Caco-2 (cell line): ENCODE results near the gene MC1R. TPM values are rescaled to one million over a fixed set of nuclear protein-coding genes. Genes with fewer than 3 reads are reported as not detected.

Experiments used
- BruUV-seq: library from RNA; stranded (reverse); fragments of 400-500 nt; replicated peaks from 2 replicates; lab custom pipeline; 2021; lab: Mats Ljungman, UMichigan
- CTCF ChIA-PET: fragments of 300-600 bp; sonication (Branson Sonifier 250); formaldehyde crosslinking; loops from one replicate; lab custom pipeline; 2022; ENCODE audit warnings: antibody characterized with exemption; lab: Charles Lee
- POLR2A ChIA-PET: fragments of 300-600 bp; sonication (Branson Sonifier 250); formaldehyde crosslinking; loops from one replicate; lab custom pipeline; 2022; ENCODE audit warnings: antibody characterized with exemption; lab: Charles Lee
- DNase-seq, 2 experiments: peaks; one replicate each; pipeline versions ENCODE4 v3.0.0 to v3.0.0-alpha.2; 2020 to 2022
- H3K27me3 ChIP-seq: replicated peaks from 2 replicates; pipeline ENCODE4 v1.6.0; 2011; ENCODE audit warnings: low read length; ENCODE audit not compliant: control insufficient read depth, insufficient read depth
- H3K36me3 ChIP-seq: 2 replicates; pipeline ENCODE4 v1.5.1; 2011; ENCODE audit warnings: low read length; ENCODE audit not compliant: control insufficient read depth, insufficient read depth
- H3K4me1 ChIP-seq: fragments of 250-450 bp; sonication (Bioruptor Pico); 2 replicates; pipeline ENCODE4 v1.5.1; 2020; ENCODE audit warnings: mild to moderate bottlenecking
- H3K4me3 ChIP-seq: 2 replicates; pipeline ENCODE4 v1.5.1; 2011; ENCODE audit warnings: low read depth, mild to moderate bottlenecking, control low read depth, low read length
- H3K9me3 ChIP-seq: fragments of 250-450 bp; sonication (Bioruptor Pico); 2 replicates; pipeline ENCODE4 v1.5.1; 2020; ENCODE audit warnings: mild to moderate bottlenecking, moderate library complexity
- H3K27ac Mint-ChIP-seq: one replicate; pipeline ENCODE4 v1.8.0; 2022; ENCODE audit warnings: mixed read lengths; ENCODE audit not compliant: unreplicated experiment
- H3K27me3 Mint-ChIP-seq: one replicate; pipeline ENCODE4 v1.8.0; 2022; ENCODE audit warnings: mixed read lengths; ENCODE audit not compliant: insufficient read depth, unreplicated experiment
- H3K36me3 Mint-ChIP-seq: one replicate; pipeline ENCODE4 v1.8.0; 2022; ENCODE audit warnings: mild to moderate bottlenecking, mixed read lengths; ENCODE audit not compliant: insufficient read depth, unreplicated experiment
- H3K4me1 Mint-ChIP-seq: one replicate; pipeline ENCODE4 v1.8.0; 2022; ENCODE audit warnings: low read depth, mixed read lengths; ENCODE audit not compliant: unreplicated experiment
- H3K4me3 Mint-ChIP-seq: one replicate; pipeline ENCODE4 v1.8.0; 2022; ENCODE audit warnings: mild to moderate bottlenecking, moderate library complexity, mixed read lengths; ENCODE audit not compliant: unreplicated experiment
- H3K9me3 Mint-ChIP-seq: one replicate; pipeline ENCODE4 v1.8.0; 2022; ENCODE audit warnings: mixed read lengths; ENCODE audit not compliant: unreplicated experiment
- CTCF ChIP-seq, 2 experiments: fragments of 200-600 bp in 1 of 2; IDR thresholded peaks; 1 replicate in 1 of 2; 2 replicates in 1 of 2; pipeline versions ENCODE4 v1.5.1 to v1.8.0; 2011 to 2022; ENCODE audit warnings: antibody characterized with exemption in 1 of 2, control low read depth in 1 of 2, inconsistent platforms in 1 of 2, low read depth in 1 of 2, low read length in 1 of 2, mild to moderate bottlenecking in 1 of 2, moderate library complexity in 1 of 2; ENCODE audit not compliant: insufficient read depth in 1 of 2, severe bottlenecking in 1 of 2, unreplicated experiment in 1 of 2
- intact Hi-C: fragments of 100-400 bp; cut with micrococcal nuclease; formaldehyde crosslinking; loops from one replicate; pipeline ENCODE4 v1.10.0; 2022; ENCODE audit not compliant: unreplicated experiment
- total RNA-seq: library from RNA; stranded (reverse); gene quantifications from 2 replicates; pipeline ENCODE4 v1.2.3, GENCODE V29; 2022

The MC1R gene
- total RNA-seq, 1 experiment from 2014 or later, result 6.5 TPM

GRCh38 chr16:89887243-89887642, 31.4 kb upstream of the MC1R start:
- H3K27me3 Mint-ChIP-seq, result no peaks in the 10 kb centered on the region
- no peak overlapping the region for H3K4me3 Mint-ChIP-seq
- no peaks in the 10 kb centered on the region for H3K4me1 Mint-ChIP-seq
- no peak overlapping the region for H3K27ac Mint-ChIP-seq
- CTCF ChIA-PET, result no interaction called here
- H3K4me3 ChIP-seq, result no peak overlapping the region
- intact Hi-C loops, result no loop called here
- no peaks in the 10 kb centered on the region for H3K27me3 ChIP-seq
- no peak for DNase-seq
- H3K4me1 ChIP-seq, result no peaks in the 10 kb centered on the region
- H3K36me3 Mint-ChIP-seq, result peaks cover 95% of the 10 kb centered on the region
- H3K9me3 ChIP-seq, result no peaks in the 10 kb centered on the region
- BruUV-seq, result no TSS peak
- no peak for TF ChIP-seq CTCF (IDR thresholded peaks at IDR 0.05; ENCODE audit: insufficient read depth in 1 of 2, low read depth in 1 of 2, low read length in 1 of 2, severe bottlenecking in 1 of 2, unreplicated experiment in 1 of 2)
- POLR2A ChIA-PET, result no interaction called here
- H3K9me3 Mint-ChIP-seq, result no peaks in the 10 kb centered on the region
- peaks cover 4% of the 10 kb centered on the region for H3K36me3 ChIP-seq

- Histone ChIP-seq H3K27me3 (no peaks in the 10 kb centered on the region), H3K4me3 (no peak overlapping the region), H3K4me1 (no peaks in the 10 kb centered on the region), H3K36me3 (peaks cover 7% of the 10 kb centered on the region), H3K9me3 (no peaks in the 10 kb centered on the region)
- POLR2A ChIA-PET, result no interaction called here
- no peak overlapping the region for H3K27ac Mint-ChIP-seq
- peaks cover 89% of the 10 kb centered on the region for H3K36me3 Mint-ChIP-seq
- no peaks in the 10 kb centered on the region for H3K9me3 Mint-ChIP-seq
- no peaks in the 10 kb centered on the region for H3K27me3 Mint-ChIP-seq
- no TSS peak for BruUV-seq
- TF ChIP-seq CTCF (IDR thresholded peaks at IDR 0.05; ENCODE audit: insufficient read depth in 1 of 2, low read depth in 1 of 2, low read length in 1 of 2, severe bottlenecking in 1 of 2, unreplicated experiment in 1 of 2), result no peak
- intact Hi-C loops, result no loop called here
- H3K4me3 Mint-ChIP-seq, result no peak overlapping the region
- no peaks in the 10 kb centered on the region for H3K4me1 Mint-ChIP-seq
- CTCF ChIA-PET, result no interaction called here
- DNase-seq, result no peak
Measured at GRCh38 chr16:89890200-89890599, 28.5 kb upstream of the MC1R start.

- no peak overlapping the region for H3K4me3 Mint-ChIP-seq
- Histone ChIP-seq H3K27me3 (no peaks in the 10 kb centered on the region), H3K4me1 (no peaks in the 10 kb centered on the region), H3K9me3 (no peaks in the 10 kb centered on the region), H3K4me3 (no peak overlapping the region), H3K36me3 (peaks cover 11% of the 10 kb centered on the region)
- intact Hi-C loops, result no loop called here
- H3K4me1 Mint-ChIP-seq, result no peaks in the 10 kb centered on the region
- H3K9me3 Mint-ChIP-seq, result no peaks in the 10 kb centered on the region
- TF ChIP-seq CTCF (IDR thresholded peaks at IDR 0.05; ENCODE audit: insufficient read depth in 1 of 2, low read depth in 1 of 2, low read length in 1 of 2, severe bottlenecking in 1 of 2, unreplicated experiment in 1 of 2), result no peak
- no peaks in the 10 kb centered on the region for H3K27me3 Mint-ChIP-seq
- ChIA-PET CTCF (no interaction called here), POLR2A (no interaction called here)
- BruUV-seq, result no TSS peak
- no peak overlapping the region for H3K27ac Mint-ChIP-seq
- no peak for DNase-seq
- peaks cover 88% of the 10 kb centered on the region for H3K36me3 Mint-ChIP-seq
Measured at GRCh38 chr16:89890886-89891657, 27.6 kb upstream of the MC1R start.
